GM18868 (cell line): Measurements from ENCODE around the gene STX7.

Source experiments
- ATAC-seq: cut with Tn5 transposase; IDR thresholded peaks from one replicate; pipeline ENCODE4 v1.9.1; 2021; ENCODE audit warnings: mild to moderate bottlenecking, moderate library complexity; ENCODE audit not compliant: unreplicated experiment

The STX7 gene

GRCh38 chr6:132414761-132415160, 98.2 kb downstream of the STX7 start:
- peak; percentile 15 for ATAC-seq

- peak; percentile 66 for ATAC-seq
Measured at GRCh38 chr6:132414322-132414721, 98.6 kb downstream of the STX7 start.

GRCh38 chr6:132413499-132413802, 99.5 kb downstream of the STX7 start:
- ATAC-seq, result no peak

GRCh38 chr6:132412656-132413498, 100.0 kb downstream of the STX7 start:
- ATAC-seq, result peak; percentile 47

DNA sequence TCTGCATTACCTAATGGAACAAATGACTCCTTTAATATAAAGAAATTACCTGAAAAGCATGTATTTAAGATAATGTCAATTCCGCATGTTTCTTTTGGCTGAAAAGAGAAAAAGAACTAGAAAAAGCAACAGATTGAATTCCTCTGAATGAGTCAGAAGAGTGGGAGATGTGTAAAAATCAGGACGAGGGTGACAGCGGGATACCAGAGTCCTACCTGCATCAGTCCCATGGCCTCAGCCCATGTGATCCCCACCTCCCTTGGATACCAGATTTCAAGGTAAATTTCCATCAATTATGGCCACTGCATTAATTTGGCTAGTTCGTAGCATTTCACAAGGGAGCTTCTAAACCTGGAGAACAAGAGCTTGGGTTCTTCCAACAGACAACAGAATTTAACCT, 101.6 kb downstream of the STX7 start:
- no peak for ATAC-seq

DNA sequence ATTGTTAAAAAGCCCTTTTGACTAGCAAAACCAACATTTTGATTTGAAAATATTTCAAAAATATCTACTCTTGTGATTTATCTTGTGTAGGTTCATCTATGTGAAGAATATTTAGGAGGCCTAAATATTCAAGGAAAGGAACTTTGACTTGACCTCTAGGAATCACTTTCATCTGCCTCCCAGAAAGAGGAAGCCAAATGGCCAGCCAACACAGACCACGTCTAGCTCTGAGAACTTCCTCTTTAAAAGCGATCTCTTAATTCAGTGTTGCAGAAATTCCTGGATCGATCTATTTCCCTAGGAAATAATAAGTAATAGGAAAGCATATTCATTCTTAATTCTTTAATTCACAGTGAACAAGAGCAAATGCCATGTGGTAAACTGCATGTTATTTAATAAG, 102.1 kb downstream of the STX7 start:
- ATAC-seq, result no peak

GRCh38 chr6:132405143-132405915, 107.6 kb downstream of the STX7 start:
- peak; percentile 59 for ATAC-seq

DNA sequence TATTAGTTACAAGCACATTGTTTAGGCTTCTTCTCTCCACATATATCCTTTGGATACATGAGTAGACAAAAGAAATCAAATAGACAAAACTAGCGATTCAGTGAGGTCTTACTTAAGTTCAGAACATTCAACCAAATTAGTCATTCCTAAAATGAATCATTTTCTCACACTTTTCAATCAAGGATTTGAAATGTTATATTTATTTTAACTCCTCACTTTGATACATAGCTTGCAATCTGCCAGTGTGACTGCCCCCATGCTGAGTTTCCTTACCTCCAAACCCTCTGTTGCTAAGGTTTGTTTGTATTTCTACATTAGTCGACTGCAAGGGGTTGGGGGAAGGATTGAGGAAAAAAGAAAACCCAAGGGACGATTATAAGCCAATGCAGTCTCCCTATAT, 108.2 kb downstream of the STX7 start:
- ATAC-seq, result peak; percentile 13

- ATAC-seq, result no peak
Measured at GRCh38 chr6:132404330-132404729, 108.6 kb downstream of the STX7 start.

DNA sequence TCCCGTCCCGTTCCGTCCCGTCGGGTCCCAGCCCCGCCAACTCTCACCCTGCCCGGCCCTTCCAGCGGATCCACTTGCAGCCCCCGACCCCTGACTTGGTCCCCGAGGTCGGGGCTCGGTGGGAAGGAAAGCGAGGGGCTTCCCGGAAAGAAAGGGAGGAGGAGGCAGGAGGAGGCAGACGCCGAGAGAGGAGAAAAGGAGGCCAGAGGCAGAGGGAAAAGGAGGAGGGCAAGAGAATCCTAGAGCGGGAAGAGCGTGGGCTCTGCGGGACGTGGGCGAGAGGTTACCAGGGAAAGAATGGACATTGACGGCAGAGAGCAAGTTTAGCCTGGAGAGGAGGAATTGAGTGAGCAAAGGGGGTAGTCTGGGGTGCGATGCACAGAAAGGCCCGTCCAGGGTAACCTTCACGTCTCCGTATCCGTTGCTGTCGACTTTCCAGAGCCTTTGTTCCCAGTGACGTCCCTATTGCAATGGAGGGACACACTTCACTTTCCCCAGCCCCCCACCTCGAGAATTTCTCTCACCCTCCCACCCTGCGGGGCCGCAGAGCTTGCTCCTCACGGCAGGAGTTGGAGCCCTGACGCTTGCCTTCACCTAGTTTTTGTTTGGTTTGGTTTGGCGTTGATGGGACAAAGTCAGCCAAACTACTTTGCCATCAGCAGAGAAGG, 111.2 kb downstream of the STX7 start:
- ATAC-seq, result no peak

DNA sequence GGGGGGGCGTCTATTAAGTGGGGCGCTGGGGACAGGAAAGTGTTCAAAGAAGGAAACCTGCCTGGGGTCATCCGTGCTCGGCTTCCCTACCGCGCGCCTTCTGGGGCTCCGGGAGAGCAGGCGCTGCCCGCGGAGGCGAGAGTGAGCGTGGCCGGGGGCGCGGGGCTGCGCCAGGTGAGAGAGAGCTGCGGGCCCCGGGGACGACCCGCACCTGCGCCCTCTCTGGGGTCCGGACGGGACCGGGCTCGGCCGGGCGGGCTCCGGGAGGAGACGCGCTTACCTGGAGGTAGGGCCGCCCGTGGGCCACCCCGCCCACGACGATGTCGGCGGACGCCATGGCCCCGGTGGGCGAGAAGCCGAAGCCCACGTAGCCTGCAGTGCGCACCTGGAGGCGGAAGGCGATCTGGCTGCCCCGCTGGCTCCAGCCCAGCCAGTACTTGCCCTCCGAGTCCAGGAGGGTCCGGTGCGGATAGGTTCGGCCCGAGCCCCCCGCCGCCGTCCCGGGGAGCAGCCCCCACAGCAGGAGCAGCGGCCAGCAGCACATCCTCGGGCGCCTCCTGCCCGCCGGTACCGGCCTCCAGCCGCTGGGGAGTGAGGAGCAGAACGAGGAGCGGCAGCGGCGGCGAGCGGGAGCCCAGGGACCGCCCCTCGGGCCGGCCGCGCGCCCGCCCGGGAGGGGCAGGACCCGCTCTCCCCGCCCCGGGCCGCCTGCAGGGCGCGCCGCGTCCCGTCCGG, 111.9 kb downstream of the STX7 start, which contains the start of gene MOXD1:
Gene MOXD1, minus strand, starts transcription at position 593 of the 735 bp plus-strand sequence. Its CDS starts 49 bp downstream, at position 544.
- peak; percentile 61 for ATAC-seq

DNA sequence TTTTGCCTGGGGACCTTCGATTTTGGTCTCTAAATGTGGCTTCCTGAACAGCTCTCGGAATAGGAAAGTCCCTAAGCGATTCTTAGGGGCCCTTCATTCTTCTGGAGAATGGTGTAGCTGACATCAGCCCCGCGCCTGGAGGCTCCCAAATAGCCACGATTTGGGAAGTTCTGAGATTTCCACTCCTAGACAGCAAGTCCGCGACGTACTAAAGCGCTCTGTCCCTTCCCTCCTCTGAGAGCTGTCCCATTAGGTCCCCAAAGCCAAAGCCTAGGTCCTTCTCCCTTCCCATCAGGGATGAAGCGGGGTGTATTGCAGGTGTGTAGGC, 112.4 kb downstream of the STX7 start:
- ATAC-seq, result no peak

GRCh38 chr6:132399376-132400074, 113.4 kb downstream of the STX7 start:
- ATAC-seq, result no peak
